PC-9 (cell line): Measurements from ENCODE around the gene ZNF581. TPM values are rescaled to one million over a fixed set of nuclear protein-coding genes. Genes with fewer than 3 reads are reported as not detected.

Source experiments
- BruUV-seq: library from RNA; stranded (reverse); fragments of 400-500 nt; replicated peaks from 2 replicates; lab custom pipeline; 2021; lab: Mats Ljungman, UMichigan
- CTCF ChIA-PET: fragments of 300-600 bp; sonication (Branson Sonifier 250); formaldehyde crosslinking; loops from one replicate; lab custom pipeline; 2022; ENCODE audit warnings: antibody characterized with exemption; lab: Charles Lee
- POLR2A ChIA-PET: fragments of 300-600 bp; sonication (Branson Sonifier 250); formaldehyde crosslinking; loops from one replicate; lab custom pipeline; 2022; ENCODE audit warnings: antibody characterized with exemption; ENCODE audit not compliant: unreplicated experiment; lab: Charles Lee
- DNase-seq, 2 experiments: peaks; one replicate each; pipeline versions ENCODE4 v3.0.0 to v3.0.0-alpha.2; 2015 to 2022; ENCODE audit warnings: mixed read lengths in 1 of 2
- H2AFZ ChIP-seq: fragments of 200-600 bp; sonication (generic); 2 replicates; pipeline ENCODE4 v1.8.1; 2017; ENCODE audit warnings: antibody characterized with exemption
- H3F3A ChIP-seq: fragments of 200-600 bp; sonication (generic); 2 replicates; pipeline ENCODE4 v1.8.1; 2017; ENCODE audit warnings: antibody characterized with exemption, mild to moderate bottlenecking, low read depth; ENCODE audit not compliant: insufficient read depth
- H3K27ac ChIP-seq: fragments of 200-600 bp; sonication (generic); 2 replicates; pipeline ENCODE4 v1.6.1; 2016; ENCODE audit warnings: mixed run types
- H3K27me3 ChIP-seq: fragments of 200-600 bp; sonication (generic); 2 replicates; pipeline ENCODE4 v1.6.1; 2016; ENCODE audit warnings: low read depth, mixed run types; ENCODE audit not compliant: insufficient read depth
- H3K36me3 ChIP-seq: fragments of 200-600 bp; sonication (generic); 2 replicates; pipeline ENCODE4 v1.6.1; 2016; ENCODE audit warnings: low read depth, mixed run types
- H3K4me1 ChIP-seq: fragments of 200-600 bp; sonication (generic); replicated peaks from 2 replicates; pipeline ENCODE4 v1.6.1; 2016; ENCODE audit warnings: mixed run types; ENCODE audit not compliant: insufficient read depth
- H3K4me2 ChIP-seq: fragments of 200-600 bp; sonication (generic); 2 replicates; pipeline ENCODE4 v1.6.1; 2017; ENCODE audit warnings: mixed run types
- H3K4me3 ChIP-seq: fragments of 200-600 bp; sonication (generic); 2 replicates; pipeline ENCODE4 v1.6.1; 2016; ENCODE audit warnings: mixed run types
- H3K79me2 ChIP-seq: fragments of 200-600 bp; sonication (generic); 2 replicates; pipeline ENCODE4 v1.6.1; 2017; ENCODE audit warnings: low read depth, mixed run types
- H3K9me2 ChIP-seq: fragments of 200-600 bp; sonication (generic); 2 replicates; pipeline ENCODE4 v1.8.1; 2017; ENCODE audit warnings: mild to moderate bottlenecking; ENCODE audit not compliant: insufficient read depth
- H3K9me3 ChIP-seq: fragments of 200-600 bp; sonication (generic); 2 replicates; pipeline ENCODE4 v1.8.1; 2016; ENCODE audit warnings: low read depth; ENCODE audit not compliant: insufficient read depth
- H4K20me1 ChIP-seq: fragments of 200-600 bp; sonication (generic); 2 replicates; pipeline ENCODE4 v1.8.1; 2017; ENCODE audit not compliant: insufficient read depth
- CTCF ChIP-seq: fragments of 200-600 bp; sonication (generic); conservative IDR thresholded peaks from 2 replicates; pipeline ENCODE4 v1.6.1; 2017; ENCODE audit warnings: mixed run types, antibody characterized with exemption, mild to moderate bottlenecking, moderate library complexity
- EZH2 ChIP-seq: fragments of 200-600 bp; sonication (generic); IDR thresholded peaks from 2 replicates; pipeline ENCODE4 v1.8.0; 2017; ENCODE audit warnings: antibody characterized with exemption, low read depth
- intact Hi-C: fragments of 100-400 bp; cut with micrococcal nuclease; formaldehyde crosslinking; loops from one replicate; pipeline ENCODE4 v1.10.0; 2022; ENCODE audit not compliant: unreplicated experiment
- total RNA-seq: library from RNA; stranded (reverse); gene quantifications from 2 replicates; pipeline ENCODE4 v1.2.3, GENCODE V29; 2021

ZNF581 gene
- total RNA-seq, 1 experiment from 2014 or later, result 53.5 TPM

- no peak overlapping the region for H3K4me3 ChIP-seq
- BruUV-seq, result no TSS peak
- peaks cover 75% of the 10 kb centered on the region for H4K20me1 ChIP-seq
- no peak overlapping the region for H3K27ac ChIP-seq
- no peaks in the 10 kb centered on the region for H3K27me3 ChIP-seq
- TF ChIP-seq EZH2 (no peak), CTCF (no peak)
- DNase-seq, result no peak
- H3K36me3 ChIP-seq, result peaks cover 36% of the 10 kb centered on the region
- ChIA-PET POLR2A (no interaction called here), CTCF (no interaction called here)
- H3K4me1 ChIP-seq, result peaks cover 60% of the 10 kb centered on the region
- H3F3A ChIP-seq, result peaks cover 66% of the 10 kb centered on the region
- H3K9me3 ChIP-seq, result no peaks in the 10 kb centered on the region
- no peak overlapping the region for H3K4me2 ChIP-seq
- no peaks in the 10 kb centered on the region for H3K9me2 ChIP-seq
- H2AFZ ChIP-seq, result no peak overlapping the region
- H3K79me2 ChIP-seq, result peaks cover 85% of the 10 kb centered on the region
- intact Hi-C loops, result no loop called here
These were observed 29.0 kb downstream of the ZNF581 start for GRCh38 chr19:55672418-55672817.

- Histone ChIP-seq H3K4me2 (no peak overlapping the region), H3K9me3 (no peaks in the 10 kb centered on the region), H3K36me3 (peaks cover 34% of the 10 kb centered on the region), H3F3A (peaks cover 57% of the 10 kb centered on the region), H3K27ac (no peak overlapping the region), H3K4me3 (no peak overlapping the region), H4K20me1 (peaks cover 64% of the 10 kb centered on the region), H2AFZ (no peak overlapping the region), H3K9me2 (no peaks in the 10 kb centered on the region), H3K27me3 (no peaks in the 10 kb centered on the region), H3K79me2 (peaks cover 85% of the 10 kb centered on the region), H3K4me1 (peaks cover 50% of the 10 kb centered on the region)
- POLR2A ChIA-PET, result no interaction called here
- no peak for DNase-seq
- TF ChIP-seq EZH2 (no peak), CTCF (no peak)
- intact Hi-C loops, result no loop called here
- BruUV-seq, result no TSS peak
- CTCF ChIA-PET, result interaction anchor here (0.5 kb wide), 2 partner anchors 155 to 529 kb away, joined by 3 read pairs; no protein-coding TSS in a partner anchor
These were observed 30.0 kb downstream of the ZNF581 start for GRCh38 chr19:55673465-55673864.

- Histone ChIP-seq H4K20me1 (peaks cover 60% of the 10 kb centered on the region), H3K9me3 (no peaks in the 10 kb centered on the region), H3F3A (peaks cover 53% of the 10 kb centered on the region), H3K4me2 (no peak overlapping the region), H3K27ac (no peak overlapping the region), H3K9me2 (no peaks in the 10 kb centered on the region), H2AFZ (no peak overlapping the region), H3K4me3 (no peak overlapping the region), H3K4me1 (peaks cover 45% of the 10 kb centered on the region), H3K27me3 (no peaks in the 10 kb centered on the region), H3K79me2 (peaks cover 84% of the 10 kb centered on the region), H3K36me3 (peaks cover 34% of the 10 kb centered on the region)
- TF ChIP-seq EZH2 (no peak), CTCF (no peak)
- BruUV-seq, result no TSS peak
- intact Hi-C loops, result no loop called here
- ChIA-PET POLR2A (no interaction called here), CTCF (no interaction called here)
- DNase-seq, result no peak
These were observed 30.4 kb downstream of the ZNF581 start for GRCh38 chr19:55673889-55674288.
